H9 (cell line): ENCODE results near the gene BOLA3. TPM values are rescaled to one million over a fixed set of nuclear protein-coding genes. Genes with fewer than 3 reads are reported as not detected.
"Not testable (repeated sequence)": the region's sequence is repeated elsewhere in the genome, so short reads cannot be mapped to it uniquely, and the experiment has no call there.

ENCODE experiments used
- DNase-seq: peaks from one replicate; pipeline ENCODE4 v3.0.0-alpha.2; 2017
- H2AFZ ChIP-seq: one replicate; pipeline ENCODE4 v1.6.1; 2013; ENCODE audit warnings: mild to moderate bottlenecking, low read length, control low read depth, moderate library complexity
- H2AK5ac ChIP-seq: 2 replicates; pipeline ENCODE4 v1.6.1; 2013; ENCODE audit warnings: low read length, control low read depth, mixed read lengths; ENCODE audit not compliant: insufficient read length
- H2BK120ac ChIP-seq: one replicate; pipeline ENCODE4 v1.6.1; 2013; ENCODE audit warnings: low read depth, mild to moderate bottlenecking, low read length, control low read depth, inconsistent platforms; ENCODE audit not compliant: poor library complexity, severe bottlenecking
- H2BK12ac ChIP-seq: 2 replicates; pipeline ENCODE4 v1.6.1; 2013; ENCODE audit warnings: low read length, control low read depth, mixed read lengths, low read depth; ENCODE audit not compliant: insufficient read length
- H2BK15ac ChIP-seq: 2 replicates; pipeline ENCODE4 v1.6.1; 2013; ENCODE audit warnings: low read depth, low read length, control low read depth
- H2BK20ac ChIP-seq: one replicate; pipeline ENCODE4 v1.6.1; 2013; ENCODE audit warnings: low read depth, mild to moderate bottlenecking, low read length, control low read depth, inconsistent platforms; ENCODE audit not compliant: poor library complexity, severe bottlenecking
- H2BK5ac ChIP-seq: 2 replicates; pipeline ENCODE4 v1.6.1; 2013; ENCODE audit warnings: low read length, control low read depth, mixed read lengths; ENCODE audit not compliant: insufficient read length
- H3K14ac ChIP-seq: 2 replicates; pipeline ENCODE4 v1.6.1; 2013; ENCODE audit warnings: low read length, control low read depth; ENCODE audit not compliant: insufficient read depth
- H3K18ac ChIP-seq: 2 replicates; pipeline ENCODE4 v1.6.1; 2013; ENCODE audit warnings: low read depth, mild to moderate bottlenecking, mixed read lengths, low read length, control low read depth; ENCODE audit not compliant: insufficient read length
- H3K23ac ChIP-seq: 2 replicates; pipeline ENCODE4 v1.6.1; 2013; ENCODE audit warnings: low read length, control low read depth, mixed read lengths, low read depth; ENCODE audit not compliant: insufficient read length
- H3K23me2 ChIP-seq: 2 replicates; pipeline ENCODE4 v1.6.1; 2013; ENCODE audit warnings: low read depth, mild to moderate bottlenecking, mixed read lengths, low read length, control low read depth; ENCODE audit not compliant: insufficient read length, poor library complexity, severe bottlenecking
- H3K27ac ChIP-seq: 2 replicates; pipeline ENCODE4 v1.5.1; 2013; ENCODE audit warnings: low read length, control low read depth, mixed read lengths, low read depth; ENCODE audit not compliant: insufficient read length
- H3K27me3 ChIP-seq: 2 replicates; pipeline ENCODE4 v1.6.1; 2013; ENCODE audit warnings: low read length, control low read depth, inconsistent platforms; ENCODE audit not compliant: insufficient read depth
- H3K4ac ChIP-seq: 2 replicates; pipeline ENCODE4 v1.6.1; 2013; ENCODE audit warnings: low read depth, mild to moderate bottlenecking, control low read depth, inconsistent platforms, low read length, moderate library complexity
- H3K4me1 ChIP-seq: 2 replicates; pipeline ENCODE4 v1.6.1; 2013; ENCODE audit warnings: low read length, control low read depth, inconsistent platforms; ENCODE audit not compliant: insufficient read depth
- H3K4me2 ChIP-seq: 2 replicates; pipeline ENCODE4 v1.6.1; 2013; ENCODE audit warnings: low read length, control low read depth, mixed read lengths; ENCODE audit not compliant: insufficient read length, insufficient read depth
- H3K56ac ChIP-seq: 2 replicates; pipeline ENCODE4 v1.6.1; 2013; ENCODE audit warnings: low read depth, mild to moderate bottlenecking, mixed read lengths, low read length, control low read depth; ENCODE audit not compliant: insufficient read length
- H3K79me1 ChIP-seq: 2 replicates; pipeline ENCODE4 v1.6.1; 2013; ENCODE audit warnings: low read depth, mild to moderate bottlenecking, moderate library complexity, low read length, control low read depth, inconsistent platforms; ENCODE audit not compliant: insufficient read depth, poor library complexity, severe bottlenecking
- H3K79me2 ChIP-seq: 2 replicates; pipeline ENCODE4 v1.6.1; 2013; ENCODE audit warnings: low read length, control low read depth, inconsistent platforms; ENCODE audit not compliant: insufficient read depth
- H3K9ac ChIP-seq: 2 replicates; pipeline ENCODE4 v1.6.1; 2013; ENCODE audit warnings: low read length, control low read depth, mixed read lengths; ENCODE audit not compliant: insufficient read length; ENCODE audit errors: extremely low read depth
- H3K9me3 ChIP-seq: one replicate; pipeline ENCODE4 v1.6.1; 2013; ENCODE audit warnings: low read depth, low read length, inconsistent platforms; ENCODE audit not compliant: control insufficient read depth
- H3T11ph ChIP-seq: one replicate; pipeline ENCODE4 v1.6.1; 2013; ENCODE audit warnings: mild to moderate bottlenecking, low read length, control low read depth, inconsistent platforms
- H4K20me1 ChIP-seq: one replicate; pipeline ENCODE4 v1.6.1; 2013; ENCODE audit not compliant: control insufficient read depth, insufficient read length, insufficient read depth
- H4K5ac ChIP-seq: 2 replicates; pipeline ENCODE4 v1.6.1; 2013; ENCODE audit warnings: low read depth, mild to moderate bottlenecking, mixed read lengths, low read length, control low read depth; ENCODE audit not compliant: insufficient read length
- H4K8ac ChIP-seq: replicated peaks from 2 replicates; pipeline ENCODE4 v1.6.1; 2013; ENCODE audit warnings: low read length, control low read depth, mixed read lengths, low read depth; ENCODE audit not compliant: insufficient read length
- H4K91ac ChIP-seq: 2 replicates; pipeline ENCODE4 v1.6.1; 2013; ENCODE audit warnings: low read depth, mild to moderate bottlenecking, moderate library complexity, mixed read lengths, low read length, control low read depth; ENCODE audit not compliant: insufficient read length
- H3K27ac Mint-ChIP-seq, 3 experiments: 2 replicates in 2 of 3; 3 replicates in 1 of 3; pipeline ENCODE4 v1.8.0; 2020 to 2021; ENCODE audit warnings: mixed read lengths in 3 of 3, mild to moderate bottlenecking in 1 of 3, moderate library complexity in 1 of 3
- H3K27me3 Mint-ChIP-seq: 2 replicates; pipeline ENCODE4 v1.8.0; 2021; ENCODE audit warnings: low read depth, mild to moderate bottlenecking, moderate library complexity, mixed read lengths
- H3K36me3 Mint-ChIP-seq, 3 experiments: 2 replicates in 2 of 3; 3 replicates in 1 of 3; pipeline ENCODE4 v1.8.0; 2020 to 2021; ENCODE audit warnings: low read depth in 3 of 3, mixed read lengths in 3 of 3; ENCODE audit not compliant: insufficient read depth in 1 of 3
- H3K4me1 Mint-ChIP-seq, 2 experiments: 2 replicates each; pipeline ENCODE4 v1.8.0; 2020; ENCODE audit warnings: mixed read lengths in 2 of 2
- H3K4me3 Mint-ChIP-seq, 2 experiments: 2 replicates in 1 of 2; 3 replicates in 1 of 2; pipeline ENCODE4 v1.8.0; 2020 to 2021; ENCODE audit warnings: mild to moderate bottlenecking in 2 of 2, mixed read lengths in 2 of 2, moderate library complexity in 1 of 2
- H3K9me3 Mint-ChIP-seq, 2 experiments: 2 replicates in 1 of 2; 3 replicates in 1 of 2; pipeline ENCODE4 v1.8.0; 2020; ENCODE audit warnings: mild to moderate bottlenecking in 2 of 2, mixed read lengths in 2 of 2, moderate library complexity in 1 of 2
- whole genome bisulfite sequencing: extraction: QIAGEN DNeasy Blood & Tissue Kit; methylation state at CpG from one replicate; pipeline ENCODE4 v1.1.7; 2013; ENCODE audit warnings: missing lambda C conversion rate, low lambda C conversion rate, mixed read lengths; ENCODE audit not compliant: insufficient read length; ENCODE audit errors: extremely low coverage; 5-methylcytosine and 5-hydroxymethylcytosine counted together
- total RNA-seq: library from RNA; stranded (reverse); gene quantifications from 2 replicates; pipeline ENCODE4 v1.2.1, GENCODE V29; 2021
- TF ChIP-seq, protein P1 (sequence below): fragments of 200-600 bp; sonication (generic); conservative IDR thresholded peaks from 3 replicates; pipeline ENCODE4 v1.8.0; 2021; ENCODE audit warnings: antibody characterized with exemption, mild to moderate bottlenecking

The BOLA3 gene
- total RNA-seq, 1 experiment from 2014 or later = 45.0 TPM

DNA sequence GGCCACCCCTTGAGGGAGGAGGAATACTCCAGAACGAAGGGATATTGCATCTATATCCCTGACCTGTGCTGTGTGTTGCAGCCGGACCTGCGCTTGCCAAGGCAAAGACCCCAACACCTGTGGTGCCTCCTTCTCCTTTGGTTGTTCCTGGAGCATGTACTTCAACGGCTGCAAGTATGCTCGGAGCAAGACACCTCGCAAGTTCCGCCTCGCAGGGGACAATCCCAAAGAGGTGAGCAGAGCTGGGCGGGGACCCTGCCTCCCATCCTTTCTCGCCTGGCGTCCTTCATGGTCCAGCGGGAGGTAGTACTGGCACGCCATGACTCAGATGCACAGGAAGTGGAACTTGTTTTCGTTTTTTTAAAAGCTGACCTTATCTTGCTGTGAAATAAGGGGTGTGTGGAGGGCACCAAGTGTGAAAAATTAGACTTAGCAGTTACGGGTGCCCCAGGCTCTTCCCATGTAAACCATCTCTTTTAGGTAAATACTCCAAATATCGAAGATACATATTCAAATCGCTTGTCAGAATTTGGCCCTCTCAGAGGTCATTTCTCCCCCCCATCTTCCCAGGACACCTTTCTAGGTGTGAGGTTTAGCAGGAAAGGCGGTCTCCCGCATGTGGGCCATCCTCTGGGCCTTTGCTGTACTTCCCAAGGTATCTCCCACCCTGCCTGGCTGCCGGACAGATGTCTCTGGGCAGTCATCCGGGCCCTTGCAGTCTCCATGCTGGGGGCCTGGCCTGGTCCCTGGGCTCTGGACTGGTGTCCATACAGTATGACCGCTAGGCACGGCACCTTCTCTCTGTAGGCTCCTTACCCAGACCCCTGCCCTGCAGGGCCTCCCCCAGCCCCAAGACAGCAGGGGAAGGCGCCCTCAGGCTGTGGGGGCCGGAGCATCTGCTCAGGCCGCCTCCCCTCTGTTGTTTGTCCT is 57.6 kb downstream of the BOLA3 start:
- Histone ChIP-seq H4K20me1 (no peaks in the 10 kb centered on the region), H3K79me2 (no peaks in the 10 kb centered on the region), H4K5ac (no peak overlapping the region), H3K23ac (no peak overlapping the region), H2BK120ac (no peak overlapping the region), H3K14ac (no peak overlapping the region), H3K9ac (no peak overlapping the region), H3K27ac (no peak overlapping the region), H3K18ac (no peak overlapping the region), H2BK12ac (no peak overlapping the region), H3K23me2 (no peaks in the 10 kb centered on the region), H3K27me3 (no peaks in the 10 kb centered on the region), H4K91ac (no peak overlapping the region), H3K4me2 (no peak overlapping the region), H3T11ph (no peak overlapping the region), H3K9me3 (no peaks in the 10 kb centered on the region), H3K56ac (no peak overlapping the region), H3K79me1 (no peaks in the 10 kb centered on the region), H2BK5ac (no peak overlapping the region), H3K4me1 (no peaks in the 10 kb centered on the region), H2AFZ (no peak overlapping the region), H3K4ac (no peak overlapping the region), H2BK20ac (no peak overlapping the region), H4K8ac (no peak overlapping the region), H2AK5ac (no peak overlapping the region), H2BK15ac (no peak overlapping the region)
- H3K27me3 Mint-ChIP-seq = no peaks in the 10 kb centered on the region
- H3K4me1 Mint-ChIP-seq = peaks cover 7 to 13% of the 10 kb centered on the region in 2 experiments
- H3K4me3 Mint-ChIP-seq = no peak overlapping the region
- no CpG with 5 or more reads among the region's 26 CpGs for WGBS
- peaks cover 11 to 68% (median 66%) of the 10 kb centered on the region in 3 experiments; a peak in 6 of 7 replicates for H3K36me3 Mint-ChIP-seq
- H3K9me3 Mint-ChIP-seq = no peaks in the 10 kb centered on the region; a peak in 1 of 5 replicates
- DNase-seq = no peak
- H3K27ac Mint-ChIP-seq = peak overlapping the region in 2 of 3 experiments; percentile 49 to 56; a peak in 3 of 7 replicates
- TF ChIP-seq, protein P1, sequence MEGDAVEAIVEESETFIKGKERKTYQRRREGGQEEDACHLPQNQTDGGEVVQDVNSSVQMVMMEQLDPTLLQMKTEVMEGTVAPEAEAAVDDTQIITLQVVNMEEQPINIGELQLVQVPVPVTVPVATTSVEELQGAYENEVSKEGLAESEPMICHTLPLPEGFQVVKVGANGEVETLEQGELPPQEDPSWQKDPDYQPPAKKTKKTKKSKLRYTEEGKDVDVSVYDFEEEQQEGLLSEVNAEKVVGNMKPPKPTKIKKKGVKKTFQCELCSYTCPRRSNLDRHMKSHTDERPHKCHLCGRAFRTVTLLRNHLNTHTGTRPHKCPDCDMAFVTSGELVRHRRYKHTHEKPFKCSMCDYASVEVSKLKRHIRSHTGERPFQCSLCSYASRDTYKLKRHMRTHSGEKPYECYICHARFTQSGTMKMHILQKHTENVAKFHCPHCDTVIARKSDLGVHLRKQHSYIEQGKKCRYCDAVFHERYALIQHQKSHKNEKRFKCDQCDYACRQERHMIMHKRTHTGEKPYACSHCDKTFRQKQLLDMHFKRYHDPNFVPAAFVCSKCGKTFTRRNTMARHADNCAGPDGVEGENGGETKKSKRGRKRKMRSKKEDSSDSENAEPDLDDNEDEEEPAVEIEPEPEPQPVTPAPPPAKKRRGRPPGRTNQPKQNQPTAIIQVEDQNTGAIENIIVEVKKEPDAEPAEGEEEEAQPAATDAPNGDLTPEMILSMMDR = no peak

DNA sequence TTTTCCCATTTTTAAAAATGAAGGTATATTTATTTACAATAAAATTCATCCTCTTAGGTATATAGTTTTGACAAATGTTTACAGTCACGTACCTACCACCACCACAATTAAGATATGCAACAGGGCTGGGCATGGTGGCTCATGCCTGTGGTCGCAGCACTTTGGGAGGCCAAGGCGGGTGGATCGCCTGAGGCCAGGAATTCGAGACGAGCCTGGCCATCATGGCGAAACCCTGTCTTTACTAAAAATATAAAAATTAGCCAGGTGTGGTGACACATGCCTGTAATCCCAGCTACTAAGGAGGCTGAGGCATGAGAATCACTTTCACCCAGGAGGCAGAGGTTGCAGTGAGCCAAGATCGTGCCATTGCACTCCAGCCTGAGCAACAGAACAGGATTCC is 59.0 kb downstream of the BOLA3 start:
- H3K4ac ChIP-seq, H3K79me1 ChIP-seq, H2AK5ac ChIP-seq, H2AFZ ChIP-seq, H3K27ac ChIP-seq, H3K14ac ChIP-seq, H3K4me1 ChIP-seq, H3K23ac ChIP-seq, H3K79me2 ChIP-seq, H2BK12ac ChIP-seq, H3K9ac ChIP-seq, H3K23me2 ChIP-seq, H3K4me3 Mint-ChIP-seq, H4K5ac ChIP-seq, H3K56ac ChIP-seq, H3K27me3 ChIP-seq, DNase-seq, H3K27me3 Mint-ChIP-seq, H2BK15ac ChIP-seq, H3K9me3 ChIP-seq, H3K4me1 Mint-ChIP-seq, H3K27ac Mint-ChIP-seq, H3K18ac ChIP-seq, H2BK5ac ChIP-seq, H3K4me2 ChIP-seq, H3K9me3 Mint-ChIP-seq, H2BK20ac ChIP-seq, H4K8ac ChIP-seq, H4K20me1 ChIP-seq, H3T11ph ChIP-seq, H2BK120ac ChIP-seq, H4K91ac ChIP-seq: not testable (repeated sequence)
- no CpG with 5 or more reads among the region's 8 CpGs for WGBS
- peaks cover 8 to 65% (median 61%) of the 10 kb centered on the region in 3 experiments; a peak in 6 of 7 replicates for H3K36me3 Mint-ChIP-seq
